Activated CD4-positive, alpha-beta T cell treated with anti-CD3 and anti-CD28 coated beads for 1 hour (primary cell): ENCODE measurements around the gene G6PC2.
"Not testable (repeated sequence)": the region's sequence is repeated elsewhere in the genome, so short reads cannot be mapped to it uniquely, and the experiment has no call there.

Source experiments
- DNase-seq: peaks from one replicate; pipeline ENCODE4 v3.0.0-alpha.2; 2020

The G6PC2 gene

GRCh38 chr2:168907940-168908662 is 7.0 kb downstream of the G6PC2 start:
- no peak for DNase-seq

- DNase-seq, result no peak
Measured at GRCh38 chr2:168910330-168910729, 9.2 kb downstream of the G6PC2 start.

GRCh38 chr2:168912466-168912865 is 11.4 kb downstream of the G6PC2 start:
- no peak for DNase-seq

- no peak for DNase-seq
Measured at GRCh38 chr2:168912901-168913369, 11.8 kb downstream of the G6PC2 start.

GRCh38 chr2:168913495-168913894 is 12.4 kb downstream of the G6PC2 start:
- DNase-seq, result no peak

GRCh38 chr2:168915441-168916330 is 14.6 kb downstream of the G6PC2 start:
- DNase-seq, result no peak

GRCh38 chr2:168916331-168916675 is 15.2 kb downstream of the G6PC2 start:
- no peak for DNase-seq

GRCh38 chr2:168920504-168921157 is 19.5 kb downstream of the G6PC2 start:
- DNase-seq, result no peak

- DNase-seq, result no peak
Measured at GRCh38 chr2:168926621-168927386, 25.7 kb downstream of the G6PC2 start.

- DNase-seq, result no peak
Measured at GRCh38 chr2:168928113-168928831, 27.2 kb downstream of the G6PC2 start.

- no peak for DNase-seq
Measured at GRCh38 chr2:168929031-168929430, 27.9 kb downstream of the G6PC2 start.

- DNase-seq, result no peak
Measured at GRCh38 chr2:168930242-168930641, 29.2 kb downstream of the G6PC2 start.

GRCh38 chr2:168932174-168932573 is 31.1 kb downstream of the G6PC2 start:
- DNase-seq, result not testable (repeated sequence)

GRCh38 chr2:168934826-168935225 is 33.7 kb downstream of the G6PC2 start:
- DNase-seq, result no peak

GRCh38 chr2:168935810-168936581 is 34.9 kb downstream of the G6PC2 start:
- no peak for DNase-seq

- no peak for DNase-seq
Measured at GRCh38 chr2:168939061-168939460, 38.0 kb downstream of the G6PC2 start.

GRCh38 chr2:168939918-168940317 is 38.8 kb downstream of the G6PC2 start:
- DNase-seq, result no peak

GRCh38 chr2:168941297-168941696 is 40.2 kb downstream of the G6PC2 start:
- DNase-seq, result no peak

GRCh38 chr2:168944065-168944464 is 43.0 kb downstream of the G6PC2 start:
- DNase-seq, result no peak

GRCh38 chr2:168945508-168945907 is 44.4 kb downstream of the G6PC2 start:
- no peak for DNase-seq

- DNase-seq, result no peak
Measured at GRCh38 chr2:168948621-168949212, 47.6 kb downstream of the G6PC2 start.
